Activated CD8-positive, alpha-beta memory T cell treated with anti-CD3 and anti-CD28 coated beads for 36 hours (primary cell): Measurements from ENCODE around the gene ANKRD11. TPM values are rescaled to one million over a fixed set of nuclear protein-coding genes. Genes with fewer than 3 reads are reported as not detected.

Source experiments
- CTCF ChIA-PET: fragments of 350-600 bp; sonication (Branson Sonifier 250); formaldehyde crosslinking; loops from one replicate; lab custom pipeline; 2021; ENCODE audit warnings: antibody characterized with exemption; lab: Charles Lee
- POLR2A ChIA-PET: fragments of 350-600 bp; sonication (Branson Sonifier 250); formaldehyde crosslinking; loops from one replicate; lab custom pipeline; 2021; ENCODE audit warnings: antibody characterized with exemption; lab: Charles Lee
- total RNA-seq, 2 experiments: library from RNA; stranded (reverse); gene quantifications; one replicate each; pipeline ENCODE4 v1.2.3, GENCODE V29; 2021

The ANKRD11 gene
- total RNA-seq, 2 experiments from 2014 or later, result 152 to 159 TPM

GRCh38 chr16:89326721-89327120 lies 163.6 kb downstream of the ANKRD11 start:
- ChIA-PET CTCF (no interaction called here), POLR2A (no interaction called here)

DNA sequence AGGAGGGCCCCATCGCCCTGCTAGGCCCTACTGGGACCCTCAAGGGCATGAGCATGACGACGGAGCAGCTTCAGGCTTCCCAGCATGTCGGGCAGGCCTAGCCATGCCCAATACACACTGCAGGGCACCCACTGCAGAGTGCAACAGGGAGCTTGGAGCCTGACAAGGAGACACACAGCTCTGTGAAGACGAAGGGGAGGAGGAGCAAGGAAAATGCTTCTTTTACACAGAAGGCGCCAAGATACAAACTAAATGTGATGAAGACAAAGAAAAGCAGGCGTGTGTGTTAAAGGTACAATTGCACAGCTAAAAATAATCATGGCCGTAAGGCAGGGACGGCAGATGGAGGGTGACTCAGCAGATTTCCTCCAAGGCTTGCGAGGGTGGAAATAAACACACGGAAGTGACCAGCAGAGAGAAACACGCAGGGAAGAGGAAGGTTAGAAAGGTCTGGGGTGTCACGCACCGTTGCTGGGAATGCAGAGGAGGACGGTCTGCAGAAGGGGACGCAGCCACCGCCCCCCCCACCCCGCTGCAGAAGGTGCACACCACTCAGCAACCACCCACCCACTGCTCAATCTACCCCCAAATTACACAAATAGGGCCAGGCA lies 164.4 kb downstream of the ANKRD11 start:
- ChIA-PET POLR2A (no interaction called here), CTCF (no interaction called here)

- ChIA-PET POLR2A (interaction anchor here (0.7 to 1.3 kb wide), 4 partner anchors 9 to 165 kb away, joined by 3 to 4 read pairs (median 4); no protein-coding TSS in a partner anchor), CTCF (interaction anchor here (0.9 to 1.5 kb wide), 2 partner anchors 9 to 177 kb away, joined by 3 to 5 read pairs; no protein-coding TSS in a partner anchor)
These were observed 166.0 kb downstream of the ANKRD11 start for GRCh38 chr16:89324056-89325010.

DNA sequence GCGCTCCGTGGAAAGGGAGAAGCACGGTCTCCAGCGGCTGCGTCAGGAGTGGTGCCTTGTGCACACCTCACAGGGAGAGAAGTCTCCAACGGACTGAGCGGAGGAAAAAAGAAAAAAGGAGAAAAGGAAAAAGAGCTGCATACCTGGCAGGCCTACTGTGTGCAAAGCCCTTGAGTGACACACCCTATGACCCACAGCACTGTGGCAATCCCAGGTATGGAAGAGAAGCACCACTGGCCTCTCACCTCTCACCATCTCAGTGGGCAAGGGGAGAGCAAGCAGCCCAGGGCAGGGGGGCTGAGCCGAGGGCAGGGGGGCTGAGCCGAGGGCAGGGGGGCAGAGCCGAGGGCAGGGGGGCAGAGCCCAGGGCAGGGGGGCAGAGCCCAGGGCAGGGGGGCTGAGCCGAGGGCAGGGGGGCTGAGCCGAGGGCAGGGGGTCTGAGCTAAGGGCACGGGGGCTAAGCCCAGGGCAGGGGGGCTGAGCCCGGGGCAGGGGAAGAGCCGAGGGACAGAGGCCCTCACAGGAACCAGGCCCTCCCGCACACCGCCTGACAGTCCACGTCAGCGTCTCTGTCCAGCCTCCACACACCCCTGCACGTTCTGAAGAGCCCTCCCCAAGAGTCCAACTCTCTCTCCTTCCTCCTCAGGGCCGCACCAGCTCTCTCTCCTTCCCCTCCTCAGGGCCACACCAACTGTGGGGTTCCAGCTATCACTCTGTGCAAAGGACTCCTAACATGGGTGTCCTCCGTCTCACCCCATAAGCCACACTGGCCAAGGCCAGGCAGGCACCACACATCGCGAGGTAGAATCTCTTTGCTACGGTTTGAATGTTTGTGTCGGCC lies 167.0 kb downstream of the ANKRD11 start:
- CTCF ChIA-PET, result interaction anchor here (1.5 kb wide), 1 partner anchor 8 kb away, joined by 5 read pairs; no protein-coding TSS in a partner anchor
- POLR2A ChIA-PET, result interaction anchor here (0.6 to 1.3 kb wide), 4 partner anchors 8 to 1933 kb away, joined by 3 to 4 read pairs (median 4); no protein-coding TSS in a partner anchor

DNA sequence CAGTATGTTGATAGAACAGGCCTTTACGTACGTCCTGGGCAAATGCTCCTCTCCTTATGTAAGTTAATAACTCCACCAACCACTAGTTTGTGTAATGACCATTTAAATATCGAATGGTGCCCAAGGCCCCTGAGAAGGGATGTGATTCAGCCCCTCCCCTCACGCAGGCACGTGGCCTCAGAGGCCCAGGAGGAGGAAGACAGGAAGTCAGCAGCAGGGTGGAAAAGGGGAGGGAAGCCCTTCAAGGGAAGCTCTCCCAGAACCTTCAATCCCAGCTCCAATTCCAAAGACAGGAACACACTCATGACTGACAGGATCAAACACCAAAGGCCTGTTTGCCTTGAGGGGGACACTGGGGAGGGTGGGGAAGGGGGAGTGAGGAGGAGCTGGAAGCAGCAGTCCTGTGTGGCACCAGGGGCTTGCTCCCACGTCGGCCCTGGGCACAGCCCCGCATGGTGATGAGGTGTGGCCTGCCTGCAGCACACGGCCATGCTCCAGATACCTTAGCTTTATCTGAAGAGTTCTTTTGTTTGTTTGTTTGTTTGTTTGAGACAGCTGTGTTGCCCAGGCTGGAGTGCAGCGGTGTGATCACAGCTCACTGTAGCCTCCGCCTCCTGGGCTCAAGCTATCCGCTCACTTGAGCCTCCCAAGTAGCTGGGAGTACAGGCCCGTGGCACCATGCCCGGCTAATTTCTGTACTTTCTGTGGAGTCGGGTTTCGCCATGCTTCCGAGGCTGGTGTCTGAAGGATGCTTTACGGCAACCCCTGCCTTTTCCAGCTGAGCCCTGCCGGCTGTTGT lies 167.8 kb downstream of the ANKRD11 start:
- CTCF ChIA-PET, result no interaction called here
- POLR2A ChIA-PET, result no interaction called here

DNA sequence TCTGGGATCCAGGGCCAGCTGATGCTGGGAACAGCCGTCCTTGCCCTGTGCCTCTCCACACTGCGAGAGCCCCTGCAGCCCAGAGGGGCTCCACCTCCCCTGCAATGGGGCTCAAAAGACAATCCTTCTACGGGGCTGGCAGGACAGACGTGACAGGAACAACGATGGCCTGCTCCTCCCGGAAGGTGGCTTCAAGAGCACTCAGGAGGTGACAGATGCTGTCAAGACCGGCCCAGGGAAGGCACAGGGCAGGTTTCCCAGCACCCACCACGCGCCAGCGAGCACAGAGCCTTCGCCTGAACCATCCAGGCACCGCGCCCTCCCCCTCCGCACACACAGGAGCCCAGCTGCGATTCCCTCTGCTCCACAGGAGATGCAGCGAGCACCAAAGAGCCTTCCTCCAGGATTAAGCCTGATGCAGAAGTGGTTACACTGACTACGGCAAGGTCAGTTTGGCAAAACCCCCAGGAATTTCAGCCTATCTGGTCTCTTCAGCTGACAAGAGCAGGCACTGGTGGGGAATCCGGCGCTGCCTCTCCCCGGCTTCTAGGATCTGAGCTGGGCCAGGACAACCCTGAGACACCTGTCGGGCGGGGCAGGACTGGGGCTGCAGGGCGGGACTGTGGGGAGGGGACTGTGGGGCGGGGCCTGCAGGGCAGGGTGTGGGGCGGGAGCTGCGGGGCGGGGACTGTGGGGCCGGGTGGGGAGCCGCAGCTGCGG lies 169.4 kb downstream of the ANKRD11 start:
- CTCF ChIA-PET, result no interaction called here
- POLR2A ChIA-PET, result no interaction called here

- ChIA-PET POLR2A (no interaction called here), CTCF (no interaction called here)
These were observed 170.2 kb downstream of the ANKRD11 start for GRCh38 chr16:89319886-89320781.

DNA sequence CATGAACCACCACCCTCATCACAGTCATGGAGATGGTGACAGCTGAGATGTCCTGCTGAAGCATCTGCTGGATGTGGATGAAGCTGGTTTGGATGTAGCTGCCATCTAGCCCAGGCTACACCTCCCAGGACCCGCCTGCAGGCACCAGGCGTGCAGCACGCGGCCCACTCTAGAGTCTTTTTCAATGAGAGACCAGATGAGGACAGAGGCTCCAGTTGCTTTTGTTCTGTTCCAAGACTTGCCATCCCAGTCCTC lies 170.8 kb downstream of the ANKRD11 start:
- ChIA-PET CTCF (no interaction called here), POLR2A (no interaction called here)

DNA sequence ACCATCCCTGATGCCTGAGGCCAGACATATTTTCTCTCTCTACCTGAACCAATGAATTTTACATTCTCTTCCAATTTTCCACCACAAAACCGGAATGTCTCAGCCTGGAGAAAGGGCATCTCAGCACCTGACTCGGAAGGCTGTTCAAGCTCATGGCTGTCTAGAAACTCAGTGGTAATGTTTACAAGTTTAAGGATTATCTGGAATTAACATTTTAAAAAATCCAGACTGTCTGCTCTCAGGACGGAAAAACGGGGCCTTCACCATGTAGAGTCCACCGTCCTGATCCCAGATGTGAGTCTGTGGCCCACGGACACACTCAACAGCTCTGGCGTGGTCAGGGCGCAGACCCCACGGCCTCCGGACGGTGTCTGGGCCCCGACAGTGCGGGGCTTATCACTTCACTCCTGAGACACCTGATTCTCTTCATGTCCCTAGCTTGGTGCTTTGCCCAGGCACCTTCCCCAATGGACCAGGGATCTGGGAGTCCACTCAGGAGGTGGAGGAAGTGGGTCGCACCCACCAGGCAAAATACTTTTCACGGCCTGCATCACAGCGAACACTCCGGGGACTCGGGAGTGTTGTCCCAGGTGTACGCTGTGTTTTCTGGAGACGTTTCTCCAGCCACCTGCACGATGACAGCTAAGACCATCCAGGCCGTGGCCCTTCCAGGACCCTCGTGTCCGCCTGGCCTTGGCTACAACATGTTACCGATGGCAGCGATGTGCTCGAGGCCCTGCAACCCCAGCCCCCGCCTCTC lies 171.3 kb downstream of the ANKRD11 start:
- CTCF ChIA-PET, result interaction anchor here (0.7 kb wide), 1 partner anchor 190 kb away, joined by 3 read pairs; the partner anchor contains the start of gene SPG7

DNA sequence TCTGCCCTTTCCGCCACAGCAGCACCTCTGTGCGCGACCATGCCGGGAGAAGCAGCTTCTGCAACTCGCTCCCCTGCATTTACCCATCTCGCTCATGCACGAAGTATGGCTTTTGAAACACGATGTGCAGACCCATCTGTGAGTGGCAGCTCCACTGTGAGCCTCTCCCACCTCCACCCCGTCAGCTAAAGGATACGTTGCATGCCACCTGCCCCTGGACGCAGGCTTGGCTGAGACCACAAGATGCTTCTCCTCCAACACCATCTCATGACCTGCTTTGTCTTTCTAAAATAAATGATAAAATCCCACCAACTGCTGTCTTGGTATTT lies 172.0 kb downstream of the ANKRD11 start:
- POLR2A ChIA-PET, result no interaction called here
- CTCF ChIA-PET, result interaction anchor here (0.7 kb wide), 1 partner anchor 190 kb away, joined by 3 read pairs; the partner anchor contains the start of gene SPG7

More for the DNA sequence above, 171.3 kb downstream of the ANKRD11 start:
- POLR2A ChIA-PET, result no interaction called here

- ChIA-PET CTCF (no interaction called here), POLR2A (interaction anchor here (0.6 kb wide), 1 partner anchor 189 kb away, joined by 3 read pairs; no protein-coding TSS in a partner anchor)
These were observed 172.5 kb downstream of the ANKRD11 start for GRCh38 chr16:89317729-89318429.

DNA sequence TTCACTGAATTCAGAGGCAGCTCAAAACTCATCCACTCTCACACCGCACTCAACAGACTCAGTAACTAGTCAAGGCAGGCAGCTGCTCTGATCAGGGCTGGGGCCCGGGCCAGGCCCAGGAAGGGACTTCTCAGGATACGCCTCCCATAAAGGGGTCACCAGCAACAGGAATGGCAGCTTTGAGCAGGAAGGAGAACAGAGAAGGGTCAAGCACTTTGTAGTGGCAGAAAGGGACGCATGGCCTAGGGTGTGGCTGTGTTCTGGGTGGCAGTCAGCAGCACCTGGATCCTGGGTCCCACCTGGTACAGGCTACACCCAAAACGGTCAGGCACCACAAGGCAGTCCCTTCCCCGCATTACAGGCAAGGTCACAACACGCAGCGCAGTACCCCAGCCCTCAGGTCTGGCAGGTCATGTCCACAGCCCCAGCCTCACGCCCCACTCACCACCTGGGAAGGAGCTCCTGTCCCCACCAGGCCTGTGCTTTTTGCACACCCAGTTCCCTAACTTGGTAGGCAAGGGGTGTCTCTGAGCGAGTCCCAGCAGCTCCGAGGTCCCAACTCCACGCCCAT lies 173.2 kb downstream of the ANKRD11 start:
- ChIA-PET POLR2A (interaction anchor here (0.6 kb wide), 1 partner anchor 190 kb away, joined by 3 read pairs; no protein-coding TSS in a partner anchor), CTCF (interaction anchor here (3.6 kb wide), 1 partner anchor 191 kb away, joined by 24 read pairs; the partner anchor contains the start of gene SPG7)

DNA sequence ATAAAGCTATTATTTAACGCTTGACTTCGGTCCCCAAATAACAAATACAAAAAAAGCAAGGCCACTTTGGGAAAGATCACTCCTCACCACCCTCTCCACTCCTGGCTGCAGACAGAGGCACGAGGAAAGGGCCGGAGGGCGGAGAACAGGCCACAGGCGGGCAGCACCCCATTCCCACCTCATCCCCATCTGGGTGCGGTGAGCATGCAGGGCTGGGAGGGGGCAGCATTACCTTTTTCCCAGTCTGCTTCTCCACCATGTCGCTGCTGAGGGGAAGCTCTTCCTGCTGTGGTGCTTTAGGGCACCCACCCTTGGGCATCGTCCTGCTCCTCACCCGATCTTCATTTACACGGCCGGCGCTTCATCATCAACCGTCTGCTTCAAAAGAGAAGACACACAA lies 173.7 kb downstream of the ANKRD11 start:
- ChIA-PET POLR2A (no interaction called here), CTCF (interaction anchor here (1.6 to 3.6 kb wide), 2 partner anchors 8 to 192 kb away, joined by 5 to 24 read pairs; partner anchors contain the start of gene SPG7)

- CTCF ChIA-PET, result interaction anchor here (0.9 to 3.6 kb wide), 6 partner anchors 8 to 193 kb away, joined by 3 to 24 read pairs (median 3); partner anchors contain the start of gene SPG7
- POLR2A ChIA-PET, result interaction anchor here (0.5 to 1.4 kb wide), 5 partner anchors 54 to 734 kb away, joined by 3 to 6 read pairs (median 3); no protein-coding TSS in a partner anchor
These were observed 174.4 kb downstream of the ANKRD11 start for GRCh38 chr16:89315791-89316581.
